Globus pallidus (tissue), 1 donor: Measurements from ENCODE around the gene CAMTA1.

Experiments
- DNase-seq: peaks from one replicate; pipeline ENCODE4 v3.0.0-alpha.2; 2015; ENCODE audit warnings: low spot score

CAMTA1 gene

GRCh38 chr1:7477593-7477992 is 692.3 kb downstream of the CAMTA1 start:
- no peak for DNase-seq

DNA sequence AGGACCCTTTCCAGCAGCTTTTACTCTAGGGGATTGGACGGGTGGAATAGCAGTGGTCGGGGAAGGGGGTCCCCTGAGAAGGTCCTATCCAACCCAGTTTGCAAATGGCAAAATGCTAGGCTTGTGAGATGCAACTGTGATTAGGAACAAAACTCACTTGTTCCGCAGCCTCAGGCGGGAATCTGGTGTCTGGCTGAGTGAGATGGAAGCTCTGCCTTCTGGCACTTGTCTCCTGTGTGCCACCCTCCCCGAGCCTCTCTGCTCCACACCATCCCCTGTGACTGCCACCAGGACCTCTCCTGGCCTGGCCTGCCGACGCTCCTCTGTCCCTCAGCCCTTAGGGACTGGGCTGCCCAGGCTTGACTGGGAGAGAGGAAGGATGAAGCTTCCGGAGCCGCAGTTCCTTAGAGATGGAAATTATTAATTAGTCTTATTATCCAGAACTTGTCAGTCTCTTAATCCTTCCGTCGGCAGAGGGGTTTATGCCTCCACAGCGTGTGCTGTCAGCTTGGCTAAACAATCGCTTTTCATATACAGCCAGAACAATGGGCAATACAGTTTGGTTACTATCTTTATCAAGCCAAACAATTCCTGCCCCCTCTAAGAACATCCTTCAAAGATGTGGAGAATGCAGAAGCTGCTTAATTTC is 693.0 kb downstream of the CAMTA1 start:
- DNase-seq = peak; percentile 77

DNA sequence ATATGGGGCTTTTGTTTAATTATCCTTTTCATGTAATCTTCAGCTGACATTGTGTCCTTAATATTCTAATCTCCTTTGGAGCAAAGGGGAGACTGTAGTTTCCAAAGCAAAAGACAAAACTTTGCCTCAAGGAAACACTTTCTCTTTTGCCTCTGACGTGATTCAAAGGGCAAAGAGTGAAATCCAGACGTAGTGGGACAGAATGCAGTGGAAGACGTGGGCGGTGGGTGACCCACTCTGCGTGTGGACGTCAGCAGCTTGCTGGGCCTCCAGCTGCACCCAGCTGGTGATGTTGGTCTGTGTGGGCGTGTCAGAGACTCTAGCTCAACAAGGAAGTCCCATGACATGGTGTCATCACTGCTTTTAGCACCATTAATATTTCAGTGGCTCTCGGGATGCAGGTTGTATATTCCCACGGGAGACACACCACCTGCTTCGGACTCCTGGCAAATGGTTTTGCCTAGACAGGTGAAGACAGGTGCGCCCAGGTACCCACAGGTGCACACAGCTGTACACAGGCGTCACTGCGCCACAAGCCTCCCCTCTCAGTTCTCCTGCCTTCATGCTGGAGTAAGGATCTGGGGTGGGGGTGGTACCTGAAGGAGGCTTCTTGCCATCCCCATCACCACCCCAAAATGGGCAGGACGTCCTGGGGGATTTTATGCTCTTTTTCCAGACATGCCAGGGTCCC is 693.7 kb downstream of the CAMTA1 start:
- DNase-seq = peak; percentile 74

DNA sequence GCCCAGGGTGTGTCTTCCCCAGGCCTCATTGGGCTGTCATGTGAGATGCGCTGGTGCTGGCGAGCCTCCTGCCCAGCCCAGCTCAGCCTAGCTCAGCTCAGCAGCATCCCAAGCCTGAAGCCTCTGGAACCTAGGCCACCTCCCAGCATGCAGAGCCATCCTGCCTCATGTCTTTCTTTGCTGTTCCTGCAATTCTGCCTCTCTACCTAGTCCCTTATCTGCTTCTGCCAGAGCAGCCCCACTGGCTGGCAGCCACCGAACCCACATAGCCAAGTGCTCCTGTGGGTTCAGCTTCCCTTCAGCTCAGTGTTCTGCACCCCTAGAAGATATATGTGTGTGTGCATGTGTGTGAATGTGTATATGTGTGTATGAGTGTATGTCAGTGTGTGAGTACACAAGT is 694.3 kb downstream of the CAMTA1 start:
- DNase-seq = no peak

DNA sequence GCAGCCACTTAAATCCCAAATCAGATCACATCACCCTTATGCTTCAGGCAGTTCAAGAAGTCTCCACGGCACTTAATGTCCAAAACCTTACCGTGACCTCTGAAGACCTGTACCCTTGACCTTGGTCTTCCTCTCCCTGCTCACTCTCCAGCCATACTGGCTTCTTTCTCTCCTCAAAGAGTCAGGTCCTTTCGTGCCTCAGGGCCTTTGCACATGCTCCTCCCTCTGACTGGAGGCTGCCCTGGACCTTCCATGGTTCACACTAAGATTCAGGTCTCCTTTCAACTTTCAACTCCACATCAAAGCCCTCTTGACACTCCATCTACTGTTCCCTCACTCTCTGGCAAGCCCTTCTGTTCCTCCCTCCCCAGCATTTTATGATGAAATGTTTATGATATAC is 695.9 kb downstream of the CAMTA1 start:
- DNase-seq = no peak

- DNase-seq = no peak
These were observed 696.8 kb downstream of the CAMTA1 start for GRCh38 chr1:7482077-7482476.

GRCh38 chr1:7482772-7483495 is 697.7 kb downstream of the CAMTA1 start:
- DNase-seq = no peak

- DNase-seq = no peak
These were observed 698.6 kb downstream of the CAMTA1 start for GRCh38 chr1:7483634-7484383.

GRCh38 chr1:7485086-7485780 is 700.0 kb downstream of the CAMTA1 start:
- DNase-seq = no peak

GRCh38 chr1:7485826-7486225 is 700.6 kb downstream of the CAMTA1 start:
- no peak for DNase-seq

GRCh38 chr1:7487766-7488474 is 702.7 kb downstream of the CAMTA1 start:
- no peak for DNase-seq

DNA sequence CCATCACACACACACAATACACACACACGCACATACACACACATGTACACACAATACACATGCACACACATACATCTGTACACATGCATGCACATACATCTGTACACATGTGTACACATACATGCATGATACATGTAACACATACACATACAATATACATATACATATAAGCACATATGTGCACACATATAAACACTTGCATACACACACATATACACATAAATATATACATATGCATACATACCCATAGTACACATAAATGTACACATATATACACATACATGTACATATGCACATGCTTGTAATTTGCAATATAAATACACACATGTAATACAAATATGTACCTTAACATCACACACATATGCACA is 703.2 kb downstream of the CAMTA1 start:
- DNase-seq = no peak

DNA sequence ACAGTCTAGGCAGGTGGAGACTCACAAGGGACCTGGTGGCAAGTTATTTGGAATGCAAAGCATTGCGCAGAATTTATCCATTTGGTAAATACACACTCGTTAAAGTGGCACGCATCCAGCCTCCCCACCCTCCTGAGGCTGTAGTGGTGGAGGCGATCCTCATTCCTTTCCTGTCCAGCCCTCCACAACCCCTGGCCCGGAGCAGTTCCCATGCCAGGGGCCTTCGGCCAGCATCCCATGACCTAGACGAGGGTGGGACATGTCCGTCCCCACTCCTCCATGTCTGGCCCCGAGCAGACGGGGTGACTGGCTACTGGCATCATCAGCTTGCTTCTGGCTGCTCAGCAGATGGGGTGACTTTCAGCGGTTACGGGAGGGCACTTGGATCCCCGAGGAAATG is 704.3 kb downstream of the CAMTA1 start:
- no peak for DNase-seq

- DNase-seq = no peak
These were observed 705.3 kb downstream of the CAMTA1 start for GRCh38 chr1:7490576-7490975.

DNA sequence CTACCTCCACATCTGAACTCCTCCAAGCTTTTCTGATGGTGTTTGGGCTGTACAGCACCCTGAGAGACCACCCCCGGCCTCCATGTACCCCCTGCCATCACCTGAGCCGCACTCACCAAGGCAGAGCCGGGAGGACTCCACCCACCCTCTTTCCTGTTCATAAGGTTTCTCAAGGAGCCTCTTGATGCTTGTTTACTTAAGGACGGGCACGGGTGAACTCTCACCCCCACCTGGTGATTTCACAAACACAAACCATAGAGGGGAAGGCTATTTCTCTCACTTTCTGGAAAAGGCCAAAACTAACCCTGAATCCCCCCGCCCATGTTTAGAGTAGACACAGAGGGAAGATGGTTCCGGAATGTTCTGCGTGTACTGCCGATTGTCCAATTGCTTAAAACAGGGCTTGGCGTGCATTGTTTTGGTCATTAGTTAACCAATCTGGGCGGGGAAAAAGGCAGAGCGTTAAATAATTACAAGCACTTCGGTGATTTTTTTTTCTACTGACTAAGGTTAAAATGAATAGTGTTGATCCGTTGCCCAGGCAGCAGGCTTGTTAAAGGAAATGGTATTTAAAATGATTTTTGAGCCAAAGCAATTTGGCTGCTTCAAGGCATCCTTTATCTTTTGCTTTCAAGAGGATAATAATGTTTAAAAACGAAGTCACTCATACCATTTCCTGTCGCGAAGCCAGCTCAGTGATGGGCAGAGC is 706.0 kb downstream of the CAMTA1 start:
- DNase-seq = peak; percentile 8

- DNase-seq = no peak
These were observed 706.5 kb downstream of the CAMTA1 start for GRCh38 chr1:7491818-7492173.

- DNase-seq = no peak
These were observed 708.6 kb downstream of the CAMTA1 start for GRCh38 chr1:7493711-7494454.

GRCh38 chr1:7495962-7496361 is 710.7 kb downstream of the CAMTA1 start:
- no peak for DNase-seq

GRCh38 chr1:7497107-7497637 is 711.9 kb downstream of the CAMTA1 start:
- DNase-seq = no peak
